Transverse colon (tissue), 4 donors: ENCODE data around the gene RPL28. TPM values are rescaled to one million over a fixed set of nuclear protein-coding genes. Genes with fewer than 3 reads are reported as not detected.

Source experiments
- DNase-seq: peaks from one replicate; pipeline ENCODE4 v3.0.0-alpha.2; 2019
- H3K27ac ChIP-seq, 4 donors: fragments of 200-600 bp; sonication (generic); 2 replicates each; pipeline ENCODE4 v1.5.1; 2016 to 2018; ENCODE audit warnings: inconsistent platforms in 4 of 4
- H3K27me3 ChIP-seq: fragments of 200-600 bp; sonication (generic); 2 replicates; pipeline ENCODE4 v1.5.1; 2017; ENCODE audit warnings: inconsistent platforms
- H3K36me3 ChIP-seq, 4 donors: fragments of 200-600 bp; sonication (generic); 2 replicates each; pipeline ENCODE4 v1.5.1; 2017 to 2019; ENCODE audit warnings: inconsistent platforms in 4 of 4
- H3K4me1 ChIP-seq, 4 donors: fragments of 200-600 bp; sonication (generic); 2 replicates each; pipeline ENCODE4 v1.5.1; 2017 to 2020; ENCODE audit warnings: inconsistent platforms in 4 of 4
- H3K4me3 ChIP-seq, 4 donors: fragments of 200-600 bp; sonication (generic); 1 replicate in 1 of 4; 2 replicates in 3 of 4; pipeline versions ENCODE4 v1.5.1 to v1.6.1; 2017 to 2019; ENCODE audit warnings: inconsistent platforms in 4 of 4
- H3K9me3 ChIP-seq, 2 donors: fragments of 200-600 bp; sonication (generic); 2 replicates each; pipeline ENCODE4 v1.5.1; 2017 to 2019; ENCODE audit warnings: inconsistent platforms in 2 of 2
- EP300 ChIP-seq: sonication (generic); formaldehyde crosslinking; IDR thresholded peaks from one replicate; pipeline ENCODE4 v1.6.1; 2017; ENCODE audit warnings: antibody characterized with exemption, low read depth
- POLR2A ChIP-seq: fragments of 450-650 bp; IDR thresholded peaks from one replicate; pipeline ENCODE4 v1.6.1; 2016; ENCODE audit warnings: antibody characterized with exemption, mild to moderate bottlenecking, moderate library complexity
- POLR2AphosphoS5 ChIP-seq, 3 donors: sonication (generic); formaldehyde crosslinking; IDR thresholded peaks; one replicate each; pipeline ENCODE4 v1.6.1; 2016; ENCODE audit warnings: antibody characterized with exemption in 3 of 3
- WGBS, 2 donors: methylation state at CpG; one replicate each; pipeline ENCODE4 v1.1.5; 2018; ENCODE audit warnings: low coverage in 1 of 2; 5-methylcytosine and 5-hydroxymethylcytosine counted together
- in situ Hi-C, 4 donors: fragments of 200-750 bp; cut with MboI; loops; one replicate each; pipeline versions ENCODE4 v1.15.0 to v1.15.1; 2017; ENCODE audit warnings: low sequenced_read_pairs in 3 of 4, low pct_ligation_motif_present in 1 of 4, low pct_unique_long_range_greater_than_20kb in 1 of 4
- intact Hi-C: fragments of 100-400 bp; cut with DNase I; formaldehyde crosslinking; loops from one replicate; pipeline ENCODE4 v1.15.1; 2023; ENCODE audit warnings: low total_unique reads
- total RNA-seq, 4 donors: library from RNA; depleted of rRNA; stranded (reverse); fragments of >200 nt; gene quantifications; one replicate each; pipeline ENCODE4 v1.1.0, GENCODE V29; 2016
- TF ChIP-seq, protein P1 (sequence below), 5 experiments: fragments of 200-600 bp in 3 of 5; fragments of 450-650 bp in 2 of 5; sonication (generic) in 3 of 5; IDR thresholded peaks; 1 replicate in 2 of 5; 2 replicates in 3 of 5; pipeline ENCODE4 v1.5.1; 2016 to 2017; ENCODE audit warnings: antibody characterized with exemption in 5 of 5, inconsistent platforms in 3 of 5, mild to moderate bottlenecking in 2 of 5, moderate library complexity in 1 of 5

RPL28 gene
- total RNA-seq, 4 donors from 2014 or later, result 448 to 648 (median 605) TPM

DNA sequence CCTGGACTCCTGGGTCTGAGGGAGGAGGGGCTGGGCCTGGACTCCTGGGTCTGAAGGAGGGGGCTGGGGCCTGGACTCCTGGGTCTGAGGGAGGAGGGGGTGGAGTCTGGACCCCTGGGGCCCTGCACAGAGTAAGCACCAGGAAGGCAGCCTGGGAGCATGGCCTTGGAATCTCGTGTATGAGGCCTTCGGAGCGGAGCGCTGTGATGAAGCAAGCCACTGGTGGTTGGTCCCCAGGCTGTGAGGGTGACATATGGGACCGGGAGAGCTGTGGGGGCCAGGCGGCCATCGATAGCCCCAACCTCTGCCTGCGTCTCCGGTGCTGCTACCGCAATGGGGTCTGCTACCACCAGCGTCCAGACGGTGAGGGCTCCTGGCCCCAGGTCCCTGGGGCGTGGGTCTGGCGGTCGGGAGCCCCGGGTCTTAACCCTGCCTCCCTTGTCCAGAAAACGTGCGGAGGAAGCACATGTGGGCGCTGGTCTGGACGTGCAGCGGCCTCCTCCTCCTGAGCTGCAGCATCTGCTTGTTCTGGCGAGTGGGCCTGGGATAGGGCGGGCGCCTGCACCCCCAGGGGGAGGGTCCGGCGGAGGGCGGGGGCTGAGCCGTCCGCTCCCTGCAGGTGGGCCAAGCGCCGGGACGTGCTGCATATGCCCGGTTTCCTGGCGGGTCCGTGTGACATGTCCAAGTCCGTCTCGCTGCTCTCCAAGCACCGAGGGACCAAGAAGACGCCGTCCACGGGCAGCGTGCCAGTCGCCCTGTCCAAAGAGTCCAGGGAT, 8.2 kb upstream of the RPL28 start:
- in situ Hi-C loops, result loop anchor here in 1 of 4 donors (25.0 kb wide), 1 partner anchor 90 kb away; the partner anchor contains the start of genes BRSK1 and HSPBP1
- H3K36me3 ChIP-seq, result no peaks in the 10 kb centered on the region
- WGBS, 2 donors, result 48 to 70% methylated on average over 6 to 30 of the region's 43 CpGs
- H3K9me3 ChIP-seq, result no peaks in the 10 kb centered on the region
- intact Hi-C loops, result no loop called here
- no peak for DNase-seq
- peaks cover 0 to 19% (median 7%) of the 10 kb centered on the region in 4 donors for H3K4me1 ChIP-seq
- no peak for TF ChIP-seq POLR2A
- TF ChIP-seq POLR2AphosphoS5 (IDR thresholded peaks at IDR 0.05), result no peak
- TF ChIP-seq EP300, result no peak
- TF ChIP-seq, protein P1, sequence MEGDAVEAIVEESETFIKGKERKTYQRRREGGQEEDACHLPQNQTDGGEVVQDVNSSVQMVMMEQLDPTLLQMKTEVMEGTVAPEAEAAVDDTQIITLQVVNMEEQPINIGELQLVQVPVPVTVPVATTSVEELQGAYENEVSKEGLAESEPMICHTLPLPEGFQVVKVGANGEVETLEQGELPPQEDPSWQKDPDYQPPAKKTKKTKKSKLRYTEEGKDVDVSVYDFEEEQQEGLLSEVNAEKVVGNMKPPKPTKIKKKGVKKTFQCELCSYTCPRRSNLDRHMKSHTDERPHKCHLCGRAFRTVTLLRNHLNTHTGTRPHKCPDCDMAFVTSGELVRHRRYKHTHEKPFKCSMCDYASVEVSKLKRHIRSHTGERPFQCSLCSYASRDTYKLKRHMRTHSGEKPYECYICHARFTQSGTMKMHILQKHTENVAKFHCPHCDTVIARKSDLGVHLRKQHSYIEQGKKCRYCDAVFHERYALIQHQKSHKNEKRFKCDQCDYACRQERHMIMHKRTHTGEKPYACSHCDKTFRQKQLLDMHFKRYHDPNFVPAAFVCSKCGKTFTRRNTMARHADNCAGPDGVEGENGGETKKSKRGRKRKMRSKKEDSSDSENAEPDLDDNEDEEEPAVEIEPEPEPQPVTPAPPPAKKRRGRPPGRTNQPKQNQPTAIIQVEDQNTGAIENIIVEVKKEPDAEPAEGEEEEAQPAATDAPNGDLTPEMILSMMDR (IDR thresholded peaks at IDR 0.05), result no peak
- no peak overlapping the region for H3K27ac ChIP-seq
- no peak overlapping the region for H3K4me3 ChIP-seq
- H3K27me3 ChIP-seq, result peaks cover 41% of the 10 kb centered on the region

DNA sequence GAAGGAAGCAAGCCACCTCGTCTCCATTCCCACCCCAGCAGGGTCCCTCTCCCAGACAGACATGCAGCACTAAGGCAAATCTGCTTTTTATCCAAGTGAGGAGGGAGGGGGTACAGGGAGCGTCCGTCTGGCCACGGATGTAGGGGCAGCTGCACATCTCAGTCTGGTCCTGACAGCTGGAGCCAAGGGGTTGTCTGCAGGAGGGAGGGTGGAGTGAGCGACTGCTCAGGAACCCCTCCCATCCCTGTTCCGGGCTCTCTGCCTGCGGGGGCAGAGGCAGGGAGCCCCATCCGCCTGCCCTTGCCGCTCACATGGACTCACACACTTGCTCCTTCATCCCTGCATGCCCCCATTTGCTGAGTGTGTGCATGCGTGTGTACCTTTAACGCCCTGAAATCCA, 6.6 kb upstream of the RPL28 start:
- no peak overlapping the region for H3K4me3 ChIP-seq
- in situ Hi-C loops, result loop anchor here in 1 of 4 donors (25.0 kb wide), 1 partner anchor 92 kb away; the partner anchor contains the start of genes BRSK1 and HSPBP1
- peaks cover 25% of the 10 kb centered on the region for H3K27me3 ChIP-seq
- no peaks in the 10 kb centered on the region for H3K9me3 ChIP-seq
- no peak overlapping the region for H3K27ac ChIP-seq
- H3K4me1 ChIP-seq, result peaks cover under 1 to 20% (median 12%) of the 10 kb centered on the region in 4 donors
- WGBS, 2 donors, result 71% methylated on average over 10 of the region's 11 CpGs; no CpG with 5 or more reads in 1 of the 2 donors
- H3K36me3 ChIP-seq, result no peaks in the 10 kb centered on the region
- TF ChIP-seq EP300 (no peak), POLR2AphosphoS5 (IDR thresholded peaks at IDR 0.05) (no peak), POLR2A (no peak)
- TF ChIP-seq, protein P1 (IDR thresholded peaks at IDR 0.05), result no peak
- intact Hi-C loops, result no loop called here
- no peak for DNase-seq

DNA sequence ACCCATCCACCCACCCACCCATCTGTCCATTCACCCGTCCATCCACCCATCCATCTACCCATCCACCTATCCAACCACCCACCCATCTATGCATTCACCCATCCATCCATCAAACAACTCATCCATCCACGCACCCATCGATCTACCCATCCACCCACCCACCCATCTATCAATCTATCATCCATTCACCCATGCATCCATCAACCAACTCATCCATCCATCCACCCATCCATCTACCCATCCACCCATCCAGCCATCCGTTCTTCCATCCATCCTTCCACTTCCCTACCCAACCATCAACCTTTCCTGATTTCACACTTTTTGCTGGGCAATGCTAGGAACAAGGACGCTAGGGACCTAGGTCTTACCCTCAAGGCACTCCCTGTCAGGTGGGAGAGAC, 3.7 kb upstream of the RPL28 start:
- in situ Hi-C loops, result loop anchor here in 1 of 4 donors (25.0 kb wide), 1 partner anchor 95 kb away; the partner anchor contains the start of genes BRSK1 and HSPBP1
- 97 to 100% methylated on average over 4 to 5 of the region's 5 CpGs for WGBS, 2 donors
- TF ChIP-seq POLR2AphosphoS5 (IDR thresholded peaks at IDR 0.05), result no peak
- TF ChIP-seq POLR2A, result no peak
- TF ChIP-seq EP300, result no peak
- TF ChIP-seq, protein P1 (IDR thresholded peaks at IDR 0.05), result no peak
- intact Hi-C loops, result loop anchor here (1.0 to 10.0 kb wide), 3 partner anchors 69 to 273 kb away; partner anchors contain the start of gene U2AF2
- Histone ChIP-seq H3K4me3 (no peak overlapping the region), H3K27ac (no peak overlapping the region), H3K9me3 (no peaks in the 10 kb centered on the region), H3K36me3 (no peaks in the 10 kb centered on the region), H3K27me3 (no peaks in the 10 kb centered on the region), H3K4me1 (peaks cover 14 to 27% (median 25%) of the 10 kb centered on the region in 4 donors)
- DNase-seq, result no peak

GRCh38 chr19:55382522-55383054, 3.1 kb upstream of the RPL28 start:
- H3K36me3 ChIP-seq, result no peaks in the 10 kb centered on the region
- no peaks in the 10 kb centered on the region for H3K9me3 ChIP-seq
- H3K27ac ChIP-seq, result no peak overlapping the region
- no peaks in the 10 kb centered on the region for H3K27me3 ChIP-seq
- no peak for TF ChIP-seq EP300
- TF ChIP-seq, protein P1 (IDR thresholded peaks at IDR 0.05), result no peak
- no peak for TF ChIP-seq POLR2AphosphoS5 (IDR thresholded peaks at IDR 0.05)
- TF ChIP-seq POLR2A, result no peak
- intact Hi-C loops (loop anchor here (1.0 to 10.0 kb wide), 3 partner anchors 69 to 272 kb away; partner anchors contain the start of gene U2AF2), in situ Hi-C loops (loop anchor here in 1 of 4 donors (25.0 kb wide), 1 partner anchor 95 kb away; the partner anchor contains the start of genes BRSK1 and HSPBP1)
- H3K4me1 ChIP-seq, result peaks cover 19 to 33% (median 30%) of the 10 kb centered on the region in 4 donors
- 94 to 100% methylated on average over 3 of the region's 3 CpGs for whole genome bisulfite sequencing, 2 donors
- no peak for DNase-seq
- H3K4me3 ChIP-seq, result peak overlapping the region in 1 of 4 donors; percentile 74
